ENCODE results near the gene CYP4V2.

Gene CYP4V2

GRCh38 chr4:186255122-186255521, 63.8 kb downstream of the CYP4V2 start:
- Histone ChIP-seq H3K9ac (no peak overlapping the region), H3K79me2 (no peaks in the 10 kb centered on the region), H2AFZ (no peak overlapping the region), H3K9me3 (ENCODE audit: control insufficient read depth, low read length) (no peaks in the 10 kb centered on the region), H3K27me3 (ENCODE audit: control insufficient read depth, insufficient read depth, low read length) (no peaks in the 10 kb centered on the region), H3K4me3 (ENCODE audit: low read depth, low read length) (no peak overlapping the region), H3K27ac (no peak overlapping the region), H3K36me3 (ENCODE audit: control insufficient read depth, insufficient read depth, low read length) (no peaks in the 10 kb centered on the region), H3K4me1 (no peaks in the 10 kb centered on the region), H3K4me2 (ENCODE audit: low read length) (no peak overlapping the region)
- TF ChIP-seq, protein P1, sequence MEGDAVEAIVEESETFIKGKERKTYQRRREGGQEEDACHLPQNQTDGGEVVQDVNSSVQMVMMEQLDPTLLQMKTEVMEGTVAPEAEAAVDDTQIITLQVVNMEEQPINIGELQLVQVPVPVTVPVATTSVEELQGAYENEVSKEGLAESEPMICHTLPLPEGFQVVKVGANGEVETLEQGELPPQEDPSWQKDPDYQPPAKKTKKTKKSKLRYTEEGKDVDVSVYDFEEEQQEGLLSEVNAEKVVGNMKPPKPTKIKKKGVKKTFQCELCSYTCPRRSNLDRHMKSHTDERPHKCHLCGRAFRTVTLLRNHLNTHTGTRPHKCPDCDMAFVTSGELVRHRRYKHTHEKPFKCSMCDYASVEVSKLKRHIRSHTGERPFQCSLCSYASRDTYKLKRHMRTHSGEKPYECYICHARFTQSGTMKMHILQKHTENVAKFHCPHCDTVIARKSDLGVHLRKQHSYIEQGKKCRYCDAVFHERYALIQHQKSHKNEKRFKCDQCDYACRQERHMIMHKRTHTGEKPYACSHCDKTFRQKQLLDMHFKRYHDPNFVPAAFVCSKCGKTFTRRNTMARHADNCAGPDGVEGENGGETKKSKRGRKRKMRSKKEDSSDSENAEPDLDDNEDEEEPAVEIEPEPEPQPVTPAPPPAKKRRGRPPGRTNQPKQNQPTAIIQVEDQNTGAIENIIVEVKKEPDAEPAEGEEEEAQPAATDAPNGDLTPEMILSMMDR (IDR thresholded peaks at IDR 0.05): no peak

GRCh38 chr4:186258216-186258811, 66.9 kb downstream of the CYP4V2 start:
- no peak overlapping the region for H3K4me3 ChIP-seq (ENCODE audit: low read depth, low read length)
- H3K27ac ChIP-seq: no peak overlapping the region
- no peak overlapping the region for H2AFZ ChIP-seq
- TF ChIP-seq, protein P1 (IDR thresholded peaks at IDR 0.05): no peak
- no peaks in the 10 kb centered on the region for H3K79me2 ChIP-seq
- H3K9me3 ChIP-seq (ENCODE audit: control insufficient read depth, low read length): no peaks in the 10 kb centered on the region
- H3K36me3 ChIP-seq (ENCODE audit: control insufficient read depth, insufficient read depth, low read length): no peaks in the 10 kb centered on the region
- no peak overlapping the region for H3K9ac ChIP-seq
- H3K4me2 ChIP-seq (ENCODE audit: low read length): no peak overlapping the region
- H3K4me1 ChIP-seq: no peaks in the 10 kb centered on the region
- H3K27me3 ChIP-seq (ENCODE audit: control insufficient read depth, insufficient read depth, low read length): no peaks in the 10 kb centered on the region

GRCh38 chr4:186260117-186260503, 68.7 kb downstream of the CYP4V2 start:
- no peaks in the 10 kb centered on the region for H3K4me1 ChIP-seq
- H3K9ac ChIP-seq: no peak overlapping the region
- no peaks in the 10 kb centered on the region for H3K36me3 ChIP-seq (ENCODE audit: control insufficient read depth, insufficient read depth, low read length)
- no peak overlapping the region for H2AFZ ChIP-seq
- H3K9me3 ChIP-seq (ENCODE audit: control insufficient read depth, low read length): no peaks in the 10 kb centered on the region
- H3K27me3 ChIP-seq (ENCODE audit: control insufficient read depth, insufficient read depth, low read length): no peaks in the 10 kb centered on the region
- no peak overlapping the region for H3K4me3 ChIP-seq (ENCODE audit: low read depth, low read length)
- H3K79me2 ChIP-seq: no peaks in the 10 kb centered on the region
- H3K27ac ChIP-seq: no peak overlapping the region
- no peak overlapping the region for H3K4me2 ChIP-seq (ENCODE audit: low read length)
- TF ChIP-seq, protein P1 (IDR thresholded peaks at IDR 0.05): no peak
